OCI-LY1 (cell line): ENCODE data around the gene YPEL4.
"Not testable (repeated sequence)": the region's sequence is repeated elsewhere in the genome, so short reads cannot be mapped to it uniquely, and the experiment has no call there.

Source experiments
- H2AFZ ChIP-seq: fragments of 200-600 bp; sonication (generic), shearing (Covaris generic); 2 replicates; pipeline ENCODE4 v1.6.0; 2014; ENCODE audit warnings: antibody characterized with exemption, mild to moderate bottlenecking, low read length
- H3F3A ChIP-seq: fragments of 200-600 bp; sonication (generic), shearing (Covaris generic); 2 replicates; pipeline ENCODE4 v1.6.0; 2014; ENCODE audit warnings: mild to moderate bottlenecking, antibody characterized with exemption, low read length, moderate library complexity; ENCODE audit not compliant: insufficient read depth
- H3K27ac ChIP-seq: fragments of 200-600 bp; sonication (generic); 2 replicates; pipeline ENCODE4 v1.5.1; 2014; ENCODE audit warnings: low read length, mixed run types, mild to moderate bottlenecking, low read depth; ENCODE audit not compliant: poor library complexity, severe bottlenecking
- H3K27me3 ChIP-seq: fragments of 200-600 bp; sonication (generic); 2 replicates; pipeline ENCODE4 v1.6.0; 2014; ENCODE audit warnings: antibody characterized with exemption, mild to moderate bottlenecking, low read length, moderate library complexity; ENCODE audit not compliant: insufficient read depth
- H3K36me3 ChIP-seq: fragments of 200-600 bp; sonication (generic); 2 replicates; pipeline ENCODE4 v1.6.1; 2014; ENCODE audit warnings: mild to moderate bottlenecking, antibody characterized with exemption, low read length, moderate library complexity, mixed read lengths; ENCODE audit not compliant: insufficient read depth
- H3K4me1 ChIP-seq: fragments of 200-600 bp; sonication (generic); 2 replicates; pipeline ENCODE4 v1.5.1; 2014; ENCODE audit warnings: mild to moderate bottlenecking, low read length, moderate library complexity; ENCODE audit not compliant: insufficient read depth, severe bottlenecking
- H3K4me2 ChIP-seq: fragments of 200-600 bp; sonication (generic), shearing (Covaris generic); 2 replicates; pipeline ENCODE4 v1.6.1; 2014; ENCODE audit warnings: low read length
- H3K4me3 ChIP-seq: fragments of 200-600 bp; sonication (generic); 2 replicates; pipeline ENCODE4 v1.5.1; 2014; ENCODE audit warnings: low read length, low read depth, mild to moderate bottlenecking, mixed read lengths; ENCODE audit not compliant: poor library complexity, severe bottlenecking
- H3K79me2 ChIP-seq: fragments of 200-600 bp; shearing (Covaris generic); 2 replicates; pipeline ENCODE4 v1.6.1; 2016; ENCODE audit warnings: mixed run types, low read length, mixed read lengths; ENCODE audit not compliant: insufficient read depth
- H3K9ac ChIP-seq: fragments of 200-600 bp; sonication (generic), shearing (Covaris generic); 2 replicates; pipeline ENCODE4 v1.6.1; 2014; ENCODE audit warnings: mild to moderate bottlenecking, low read length, mixed read lengths
- H3K9me2 ChIP-seq: fragments of 200-600 bp; sonication (generic), shearing (Covaris generic); 2 replicates; pipeline ENCODE4 v1.6.1; 2014; ENCODE audit warnings: low read depth, mild to moderate bottlenecking, low read length, mixed read lengths
- H3K9me3 ChIP-seq: fragments of 200-600 bp; shearing (Covaris generic); 2 replicates; pipeline ENCODE4 v1.6.1; 2014; ENCODE audit warnings: low read length, mixed read lengths
- H4K20me1 ChIP-seq: fragments of 200-600 bp; sonication (generic), shearing (Covaris generic); 2 replicates; pipeline ENCODE4 v1.6.0; 2016; ENCODE audit warnings: mild to moderate bottlenecking, low read length; ENCODE audit not compliant: insufficient read depth
- EZH2 ChIP-seq: fragments of 200-600 bp; sonication (generic), shearing (Covaris generic); IDR thresholded peaks from 2 replicates; pipeline ENCODE4 v1.8.0; 2017; ENCODE audit warnings: borderline replicate concordance, mixed run types, mild to moderate bottlenecking, antibody characterized with exemption, low read length, moderate library complexity, mixed read lengths
- TF ChIP-seq, protein P1 (sequence below): fragments of 200-600 bp; sonication (generic), shearing (Covaris generic); IDR thresholded peaks from 2 replicates; pipeline ENCODE4 v1.5.1; 2017; ENCODE audit warnings: mild to moderate bottlenecking, antibody characterized with exemption, low read length, moderate library complexity, mixed read lengths

YPEL4 gene

GRCh38 chr11:57652662-57653061 is 3.0 kb upstream of the YPEL4 start:
- H2AFZ ChIP-seq, result no peak overlapping the region
- H3K4me2 ChIP-seq, result no peak overlapping the region
- no peak overlapping the region for H3K4me3 ChIP-seq

GRCh38 chr11:57652230-57652629 is 2.5 kb upstream of the YPEL4 start:
- H3K9me2 ChIP-seq, H3K79me2 ChIP-seq, H3K27ac ChIP-seq, H4K20me1 ChIP-seq, H3F3A ChIP-seq, H3K36me3 ChIP-seq, H2AFZ ChIP-seq, H3K9ac ChIP-seq, H3K4me3 ChIP-seq, H3K4me2 ChIP-seq, H3K27me3 ChIP-seq, H3K9me3 ChIP-seq: not testable (repeated sequence)
- peaks cover 12% of the 10 kb centered on the region for H3K4me1 ChIP-seq

More at GRCh38 chr11:57652662-57653061, 3.0 kb upstream of the YPEL4 start:
- Histone ChIP-seq H3K27me3 (0 out of 2 replicates have a peak, but pooled peaks cover 4% of the 10 kb centered on the region), H3K9me3 (no peaks in the 10 kb centered on the region), H3K4me1 (peaks cover 12% of the 10 kb centered on the region), H4K20me1 (no peaks in the 10 kb centered on the region), H3K9me2 (no peaks in the 10 kb centered on the region), H3K36me3 (no peaks in the 10 kb centered on the region), H3K27ac (no peak overlapping the region), H3K9ac (no peak overlapping the region), H3K79me2 (peaks cover under 1% of the 10 kb centered on the region; the same call in 1 of the 2 replicates), H3F3A (no peaks in the 10 kb centered on the region)
- TF ChIP-seq, protein P1, sequence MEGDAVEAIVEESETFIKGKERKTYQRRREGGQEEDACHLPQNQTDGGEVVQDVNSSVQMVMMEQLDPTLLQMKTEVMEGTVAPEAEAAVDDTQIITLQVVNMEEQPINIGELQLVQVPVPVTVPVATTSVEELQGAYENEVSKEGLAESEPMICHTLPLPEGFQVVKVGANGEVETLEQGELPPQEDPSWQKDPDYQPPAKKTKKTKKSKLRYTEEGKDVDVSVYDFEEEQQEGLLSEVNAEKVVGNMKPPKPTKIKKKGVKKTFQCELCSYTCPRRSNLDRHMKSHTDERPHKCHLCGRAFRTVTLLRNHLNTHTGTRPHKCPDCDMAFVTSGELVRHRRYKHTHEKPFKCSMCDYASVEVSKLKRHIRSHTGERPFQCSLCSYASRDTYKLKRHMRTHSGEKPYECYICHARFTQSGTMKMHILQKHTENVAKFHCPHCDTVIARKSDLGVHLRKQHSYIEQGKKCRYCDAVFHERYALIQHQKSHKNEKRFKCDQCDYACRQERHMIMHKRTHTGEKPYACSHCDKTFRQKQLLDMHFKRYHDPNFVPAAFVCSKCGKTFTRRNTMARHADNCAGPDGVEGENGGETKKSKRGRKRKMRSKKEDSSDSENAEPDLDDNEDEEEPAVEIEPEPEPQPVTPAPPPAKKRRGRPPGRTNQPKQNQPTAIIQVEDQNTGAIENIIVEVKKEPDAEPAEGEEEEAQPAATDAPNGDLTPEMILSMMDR, result no peak
- TF ChIP-seq EZH2, result no peak

DNA sequence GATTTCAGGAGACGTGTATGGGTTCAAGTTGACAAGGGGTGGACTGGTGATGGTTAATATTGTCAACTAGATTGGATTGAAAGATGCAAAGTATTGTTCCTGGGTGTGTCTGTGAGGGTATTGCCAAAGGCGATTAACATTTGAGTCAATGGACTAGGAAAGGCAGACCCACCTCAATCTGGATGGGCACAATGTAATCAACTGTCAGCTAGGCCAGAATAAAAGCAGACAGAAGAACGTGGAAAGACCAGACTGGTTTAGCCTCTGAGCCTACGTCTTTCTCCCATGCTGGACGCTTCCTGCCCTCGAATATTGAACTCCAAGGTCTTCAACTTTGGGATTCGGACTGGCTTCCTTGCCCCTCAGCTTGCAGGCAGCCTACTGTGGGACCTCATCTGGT is 1.7 kb upstream of the YPEL4 start:
- no peak overlapping the region for H3K4me3 ChIP-seq
- no peak overlapping the region for H3K27ac ChIP-seq
- no peak overlapping the region for H2AFZ ChIP-seq
- H3K9me2 ChIP-seq, result no peaks in the 10 kb centered on the region
- no peaks in the 10 kb centered on the region for H3K9me3 ChIP-seq
- 0 out of 2 replicates have a peak, but pooled peaks cover 4% of the 10 kb centered on the region for H3K27me3 ChIP-seq
- H3K4me2 ChIP-seq, result no peak overlapping the region
- no peaks in the 10 kb centered on the region for H4K20me1 ChIP-seq
- no peak for TF ChIP-seq EZH2
- TF ChIP-seq, protein P1, result no peak
- H3K9ac ChIP-seq, result no peak overlapping the region
- peaks cover 5% of the 10 kb centered on the region for H3K4me1 ChIP-seq
- no peaks in the 10 kb centered on the region for H3K36me3 ChIP-seq
- H3F3A ChIP-seq, result no peaks in the 10 kb centered on the region
- no peaks in the 10 kb centered on the region for H3K79me2 ChIP-seq

GRCh38 chr11:57650739-57651090 is 1.0 kb upstream of the YPEL4 start:
- no peak for TF ChIP-seq EZH2
- TF ChIP-seq, protein P1, result no peak
- H3K4me2 ChIP-seq, result no peak overlapping the region

More at GRCh38 chr11:57650739-57651090, 1.0 kb upstream of the YPEL4 start:
- Histone ChIP-seq H3K79me2 (no peaks in the 10 kb centered on the region), H2AFZ (no peak overlapping the region), H3K9me3 (no peaks in the 10 kb centered on the region), H4K20me1 (no peaks in the 10 kb centered on the region), H3K27me3 (0 out of 2 replicates have a peak, but pooled peaks cover 4% of the 10 kb centered on the region), H3K9ac (no peak overlapping the region), H3F3A (no peaks in the 10 kb centered on the region), H3K36me3 (no peaks in the 10 kb centered on the region), H3K4me3 (no peak overlapping the region), H3K27ac (no peak overlapping the region), H3K9me2 (no peaks in the 10 kb centered on the region), H3K4me1 (peaks cover 5% of the 10 kb centered on the region)
